Measurements from ENCODE around the gene NEDD4L. TPM values are rescaled to one million over a fixed set of nuclear protein-coding genes. Genes with fewer than 3 reads are reported as not detected.

NEDD4L gene
- polyA plus RNA-seq, 1 of the 3 experiments (the other 2 are of a cell fraction), result 13.2 TPM

GRCh38 chr18:58168221-58168620, 124.2 kb downstream of the NEDD4L start:
- no peaks in the 10 kb centered on the region for H3K9me3 ChIP-seq
- H3F3A ChIP-seq (replicated peaks; ENCODE audit: insufficient read depth), result no peaks in the 10 kb centered on the region
- POLR2A ChIA-PET, result no interaction called here
- no peaks in the 10 kb centered on the region for H3K79me2 ChIP-seq (ENCODE audit: insufficient read depth)
- H3K27ac ChIP-seq (ENCODE audit: low read depth in 2 of 2, low read length in 1 of 2), result no peak overlapping the region
- TF ChIP-seq CHD2 (IDR thresholded peaks at IDR 0.05; ENCODE audit: low read length, partially characterized antibody), result no peak
- no peak for TF ChIP-seq MXI1 (IDR thresholded peaks at IDR 0.05; ENCODE audit: low read depth, low read length)
- TF ChIP-seq SIN3A (IDR thresholded peaks at IDR 0.05; ENCODE audit: borderline replicate concordance, low read depth, low read length), result no peak
- TF ChIP-seq REST (IDR thresholded peaks at IDR 0.05; ENCODE audit: low read depth, low read length), result no peak
- no peak for TF ChIP-seq TEAD4 (IDR thresholded peaks at IDR 0.05; ENCODE audit: borderline replicate concordance, insufficient read depth)
- no peaks in the 10 kb centered on the region for H4K20me1 ChIP-seq (ENCODE audit: insufficient read depth)
- CTCF ChIA-PET, result interaction anchor here (1.0 to 1.5 kb wide), 2 partner anchors 13 to 125 kb away, joined by 3 to 8 read pairs; no protein-coding TSS in a partner anchor
- H3K9ac ChIP-seq, result no peak overlapping the region
- H3K9me2 ChIP-seq, result no peaks in the 10 kb centered on the region
- WGBS (ENCODE audit: low lambda C conversion rate), result 98% methylated on average over 5 of the region's 5 CpGs
- no peaks in the 10 kb centered on the region for H3K27me3 ChIP-seq (ENCODE audit: insufficient read depth)
- no peak for DNase-seq
- H3K4me3 ChIP-seq (ENCODE audit: low read depth in 2 of 2, low read length in 1 of 2), result no peak overlapping the region
- H2AFZ ChIP-seq (ENCODE audit: low read depth), result no peak overlapping the region
- peaks cover 0 to 3% of the 10 kb centered on the region in 2 experiments; a peak in 1 of 4 replicates for H3K4me1 ChIP-seq (ENCODE audit: control insufficient read depth in 1 of 2, insufficient read depth in 2 of 2, low read depth in 1 of 2, low read length in 1 of 2)
- no peaks in the 10 kb centered on the region for H3K36me3 ChIP-seq (replicated peaks in 1 of 2; ENCODE audit: control insufficient read depth in 1 of 2, insufficient read depth in 2 of 2, low read length in 1 of 2)
- no peak overlapping the region for H3K4me2 ChIP-seq

GRCh38 chr18:58168993-58169392, 125.0 kb downstream of the NEDD4L start:
- Histone ChIP-seq H3K4me1 (ENCODE audit: control insufficient read depth in 1 of 2, insufficient read depth in 2 of 2, low read depth in 1 of 2, low read length in 1 of 2) (peaks cover 0 to 10% of the 10 kb centered on the region in 2 experiments; a peak in 1 of 4 replicates), H3K9me2 (no peaks in the 10 kb centered on the region), H3K9me3 (no peaks in the 10 kb centered on the region), H3K27me3 (ENCODE audit: insufficient read depth) (no peaks in the 10 kb centered on the region), H3K79me2 (ENCODE audit: insufficient read depth) (no peaks in the 10 kb centered on the region), H3K4me2 (no peak overlapping the region), H2AFZ (ENCODE audit: low read depth) (no peak overlapping the region), H3K9ac (no peak overlapping the region), H3K27ac (ENCODE audit: low read depth in 2 of 2, low read length in 1 of 2) (no peak overlapping the region), H4K20me1 (ENCODE audit: insufficient read depth) (no peaks in the 10 kb centered on the region), H3K4me3 (ENCODE audit: low read depth in 2 of 2, low read length in 1 of 2) (no peak overlapping the region), H3F3A (replicated peaks; ENCODE audit: insufficient read depth) (no peaks in the 10 kb centered on the region), H3K36me3 (replicated peaks in 1 of 2; ENCODE audit: control insufficient read depth in 1 of 2, insufficient read depth in 2 of 2, low read length in 1 of 2) (no peaks in the 10 kb centered on the region)
- no peak for DNase-seq
- ChIA-PET CTCF (interaction anchor here (1.0 to 1.6 kb wide), 4 partner anchors 12 to 126 kb away, joined by 3 to 8 read pairs (median 4); no protein-coding TSS in a partner anchor), POLR2A (no interaction called here)
- 89% methylated on average over 8 of the region's 10 CpGs for WGBS (ENCODE audit: low lambda C conversion rate)
- TF ChIP-seq USF1 (IDR thresholded peaks at IDR 0.05; ENCODE audit: borderline replicate concordance, low read depth) (no peak), ELF1 (IDR thresholded peaks at IDR 0.05) (no peak), RFX5 (IDR thresholded peaks at IDR 0.05; ENCODE audit: low read length) (no peak), MAX (IDR thresholded peaks at IDR 0.05; ENCODE audit: low read depth) (no peak), USF2 (IDR thresholded peaks at IDR 0.05; ENCODE audit: borderline replicate concordance, low read depth, low read length) (no peak), RAD21 (IDR thresholded peaks at IDR 0.05; ENCODE audit: low read length) (no peak), TEAD4 (IDR thresholded peaks at IDR 0.05; ENCODE audit: borderline replicate concordance, insufficient read depth) (no peak), MXI1 (IDR thresholded peaks at IDR 0.05; ENCODE audit: low read depth, low read length) (no peak), CHD2 (IDR thresholded peaks at IDR 0.05; ENCODE audit: low read length, partially characterized antibody) (no peak), YY1 (IDR thresholded peaks at IDR 0.05; ENCODE audit: low read depth) (no peak), RXRA (IDR thresholded peaks at IDR 0.05; ENCODE audit: borderline replicate concordance, low read depth) (no peak), FOSL2 (IDR thresholded peaks at IDR 0.05; ENCODE audit: borderline replicate concordance, low read depth) (no peak), JUND (IDR thresholded peaks at IDR 0.05) (no peak), SMC3 (IDR thresholded peaks at IDR 0.05; ENCODE audit: low read depth, low read length) (no peak)

Measured in SK-N-SH (cell line).